BJ (cell line): ENCODE measurements around the gene MLLT10. TPM values are rescaled to one million over a fixed set of nuclear protein-coding genes. Genes with fewer than 3 reads are reported as not detected.

Experiments used
- CTCF ChIA-PET: fragments of 350-600 bp; formaldehyde crosslinking; extraction: SDS; loops from one replicate; lab custom pipeline; 2021; ENCODE audit warnings: antibody characterized with exemption, inconsistent platforms; lab: Yijun Ruan, JAX
- POLR2A ChIA-PET: fragments of 300-600 bp; sonication (Branson Sonifier 250); formaldehyde crosslinking; extraction: SDS; loops from one replicate; lab custom pipeline; 2021; ENCODE audit warnings: antibody characterized with exemption; lab: Charles Lee
- DNase-seq: peaks from one replicate; pipeline ENCODE4 v3.0.0-alpha.2; 2011; ENCODE audit warnings: low read depth
- H3K27me3 ChIP-seq: 2 replicates; pipeline ENCODE4 v1.6.0; 2011; ENCODE audit warnings: low read length; ENCODE audit not compliant: control insufficient read depth, insufficient read depth
- H3K36me3 ChIP-seq: 2 replicates; pipeline ENCODE4 v1.5.1; 2011; ENCODE audit warnings: low read length; ENCODE audit not compliant: control insufficient read depth, insufficient read depth
- H3K4me3 ChIP-seq: 2 replicates; pipeline ENCODE4 v1.5.1; 2011; ENCODE audit warnings: low read depth, mild to moderate bottlenecking, control low read depth, low read length
- CTCF ChIP-seq: IDR thresholded peaks from 2 replicates; pipeline ENCODE4 v1.5.1; 2011; ENCODE audit warnings: low read depth, mild to moderate bottlenecking, control low read depth, inconsistent platforms, low read length, moderate library complexity; ENCODE audit not compliant: insufficient read depth
- polyA plus RNA-seq: library from polyadenylated mRNA; depleted of rRNA; stranded (reverse); fragments of >200 nt; gene quantifications from 2 replicates; pipeline ENCODE4 v1.2.3, GENCODE V29; 2011

Gene MLLT10
- polyA plus RNA-seq, 1 experiment = 30.2 TPM

DNA sequence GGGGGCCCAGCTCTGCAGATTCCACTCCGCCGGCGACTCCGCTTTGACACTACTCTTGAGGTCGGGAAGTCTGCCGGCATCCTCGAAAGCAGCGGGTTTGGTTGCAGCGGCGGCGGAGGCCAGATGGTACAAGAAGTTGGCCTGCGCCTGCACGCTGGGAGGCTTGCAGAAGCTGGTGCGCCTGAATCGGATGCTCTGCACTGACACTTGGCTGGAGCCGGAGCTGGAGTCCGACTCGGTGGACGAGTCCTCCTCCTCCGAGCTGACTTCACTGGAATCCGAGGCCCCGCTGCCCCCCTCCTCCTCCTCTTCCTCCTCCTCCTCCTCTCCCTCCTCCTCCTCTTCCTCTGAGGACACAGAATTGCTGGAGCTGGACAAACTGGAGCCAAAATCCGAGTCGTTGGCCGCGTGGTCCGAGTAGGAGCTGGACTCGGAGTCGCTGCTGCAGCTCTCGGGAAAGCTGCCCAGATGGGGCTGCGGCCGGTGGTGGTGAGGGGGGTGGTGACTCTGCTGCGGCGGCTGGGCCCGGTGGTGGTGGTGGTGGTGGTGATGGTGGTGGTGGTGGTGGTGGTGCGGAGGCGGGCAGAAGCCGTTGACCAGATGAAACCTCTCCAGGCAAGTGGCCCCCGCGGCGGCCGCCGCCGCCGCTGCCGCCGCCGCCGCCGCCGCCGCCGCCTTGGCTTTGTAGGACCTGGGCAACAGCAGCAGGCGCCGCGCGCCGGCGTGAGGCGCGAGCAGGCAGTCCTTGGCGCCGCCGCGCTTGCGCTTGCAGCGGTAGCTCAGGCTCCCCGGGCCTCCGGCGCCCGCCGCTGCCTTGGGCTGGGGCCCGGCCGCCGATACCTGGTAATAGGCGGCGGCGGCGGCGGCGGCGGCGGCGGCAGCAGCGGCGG, 17.5 kb upstream of the MLLT10 start:
- CTCF ChIA-PET = interaction anchor here (0.9 to 3.5 kb wide), 7 partner anchors 8 to 237 kb away, joined by 3 to 22 read pairs (median 6); partner anchors contain the start of gene MLLT10

DNA sequence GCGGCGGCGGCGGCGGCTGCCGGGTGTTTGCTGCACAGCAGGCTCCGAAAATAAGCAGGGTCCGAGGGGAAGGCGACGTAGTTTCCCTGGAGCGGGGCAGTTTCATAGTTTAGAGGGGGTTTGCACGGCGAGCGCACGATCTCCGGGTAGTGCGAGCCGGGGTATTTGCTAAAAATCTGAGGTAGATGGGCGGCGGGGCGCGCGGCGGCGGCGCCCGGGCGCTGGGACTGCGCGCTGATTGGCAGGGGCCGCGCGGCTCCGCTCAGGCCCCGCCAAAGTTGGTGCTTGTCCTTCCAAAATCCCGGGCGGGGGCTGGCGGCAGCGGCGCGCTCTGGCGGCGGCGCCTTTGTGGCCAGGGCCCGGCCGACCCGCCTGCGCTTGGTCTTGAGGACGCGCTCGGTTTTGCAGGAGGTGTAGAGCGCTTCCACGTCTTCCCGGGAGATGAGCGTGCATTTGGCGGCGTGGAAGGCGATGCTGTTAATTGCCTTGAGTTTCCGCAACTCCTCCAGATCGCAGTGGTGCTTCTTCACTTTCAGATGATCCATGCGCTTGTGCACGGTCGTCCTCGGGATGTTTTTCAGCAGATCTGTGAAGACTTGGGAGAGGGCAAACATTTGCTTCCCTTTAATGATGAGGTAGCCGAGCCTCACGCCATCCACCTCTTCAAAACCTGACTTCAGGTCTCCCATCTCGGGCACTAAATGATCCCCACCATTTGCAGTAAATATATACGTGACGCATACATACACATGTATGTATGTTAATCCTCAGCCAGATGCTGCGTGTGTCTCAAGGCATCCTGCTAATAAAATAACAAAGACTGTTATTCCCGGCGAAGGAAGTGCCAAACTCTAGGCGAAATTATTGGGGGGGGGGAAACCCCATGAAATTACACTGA, 16.6 kb upstream of the MLLT10 start:
- no peak for TF ChIP-seq CTCF
- DNase-seq = no peak
- H3K4me3 ChIP-seq = peak overlapping the region; percentile 59

More for the DNA sequence above, 17.5 kb upstream of the MLLT10 start:
- H3K36me3 ChIP-seq = no peaks in the 10 kb centered on the region
- DNase-seq = no peak
- POLR2A ChIA-PET = interaction anchor here (0.6 kb wide), 1 partner anchor 411 kb away, joined by 3 read pairs; no protein-coding TSS in a partner anchor
- no peaks in the 10 kb centered on the region for H3K27me3 ChIP-seq
- TF ChIP-seq CTCF = no peak
- peak overlapping the region; percentile 59 for H3K4me3 ChIP-seq

GRCh38 chr10:21518149-21518640, 15.8 kb upstream of the MLLT10 start:
- CTCF ChIA-PET = interaction anchor here (1.0 to 1.7 kb wide), 8 partner anchors 9 to 240 kb away, joined by 3 to 10 read pairs (median 5); no protein-coding TSS in a partner anchor
- POLR2A ChIA-PET = interaction anchor here (0.7 to 1.2 kb wide), 6 partner anchors 11 to 239 kb away, joined by 4 to 17 read pairs (median 8); no protein-coding TSS in a partner anchor
- DNase-seq = no peak
- TF ChIP-seq CTCF = no peak
- H3K36me3 ChIP-seq = no peaks in the 10 kb centered on the region
- H3K27me3 ChIP-seq = no peaks in the 10 kb centered on the region
- H3K4me3 ChIP-seq = peak overlapping the region; percentile 59

More for the DNA sequence above, 16.6 kb upstream of the MLLT10 start:
- no peaks in the 10 kb centered on the region for H3K36me3 ChIP-seq
- CTCF ChIA-PET = interaction anchor here (1.0 to 3.5 kb wide), 10 partner anchors 10 to 239 kb away, joined by 3 to 17 read pairs (median 6); partner anchors contain the start of gene MLLT10
- POLR2A ChIA-PET = interaction anchor here (1.2 kb wide), 1 partner anchor 225 kb away, joined by 10 read pairs; no protein-coding TSS in a partner anchor
- H3K27me3 ChIP-seq = no peaks in the 10 kb centered on the region

GRCh38 chr10:21518641-21519396, 15.2 kb upstream of the MLLT10 start:
- no peak for TF ChIP-seq CTCF
- no peaks in the 10 kb centered on the region for H3K27me3 ChIP-seq
- ChIA-PET POLR2A (interaction anchor here (0.7 to 1.2 kb wide), 6 partner anchors 12 to 240 kb away, joined by 4 to 17 read pairs (median 8); no protein-coding TSS in a partner anchor), CTCF (interaction anchor here (1.0 to 1.7 kb wide), 8 partner anchors 9 to 240 kb away, joined by 3 to 10 read pairs (median 5); no protein-coding TSS in a partner anchor)
- DNase-seq = no peak
- no peaks in the 10 kb centered on the region for H3K36me3 ChIP-seq
- H3K4me3 ChIP-seq = peak overlapping the region; percentile 59
